NCI-H1417 (cell line): ENCODE data around the gene HSFX3.
"Not testable (repeated sequence)": the region's sequence is repeated elsewhere in the genome, so short reads cannot be mapped to it uniquely, and the experiment has no call there.

Source experiments
- DNase-seq, 3 experiments: peaks; one replicate each; lab custom pipeline; 2025; lab: John Stamatoyannopoulos, UW

HSFX3 gene, protein sequence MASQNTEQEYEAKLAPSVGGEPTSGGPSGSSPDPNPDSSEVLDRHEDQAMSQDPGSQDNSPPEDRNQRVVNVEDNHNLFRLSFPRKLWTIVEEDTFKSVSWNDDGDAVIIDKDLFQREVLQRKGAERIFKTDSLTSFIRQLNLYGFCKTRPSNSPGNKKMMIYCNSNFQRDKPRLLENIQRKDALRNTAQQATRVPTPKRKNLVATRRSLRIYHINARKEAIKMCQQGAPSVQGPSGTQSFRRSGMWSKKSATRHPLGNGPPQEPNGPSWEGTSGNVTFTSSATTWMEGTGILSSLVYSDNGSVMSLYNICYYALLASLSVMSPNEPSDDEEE

DNA sequence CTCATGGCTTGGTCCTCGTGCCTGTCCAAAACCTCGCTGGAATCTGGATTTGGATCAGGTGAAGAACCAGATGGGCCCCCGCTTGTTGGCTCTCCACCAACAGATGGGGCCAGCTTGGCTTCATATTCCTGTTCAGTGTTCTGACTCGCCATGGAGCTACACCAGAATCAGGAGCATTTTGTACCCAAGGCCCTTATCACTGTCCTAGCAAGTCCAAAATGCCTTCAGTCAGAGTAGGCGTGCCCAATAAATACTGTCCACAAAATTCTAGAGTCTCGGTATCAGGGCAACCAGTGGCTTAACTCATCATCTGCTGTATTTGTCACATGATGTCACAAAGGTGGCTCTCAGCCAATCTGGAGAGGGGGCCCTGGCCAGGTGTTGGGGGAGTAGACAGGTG is at the start of gene HSFX3:
Gene HSFX3, minus strand, starts transcription at position 224 of the 400 bp plus-strand sequence. Its CDS starts 72 bp downstream, at position 152.
- DNase-seq = not testable (repeated sequence)

GRCh38 chrX:149598603-149599002 is 48.9 kb upstream of the HSFX3 start:
- not testable (repeated sequence) for DNase-seq

DNA sequence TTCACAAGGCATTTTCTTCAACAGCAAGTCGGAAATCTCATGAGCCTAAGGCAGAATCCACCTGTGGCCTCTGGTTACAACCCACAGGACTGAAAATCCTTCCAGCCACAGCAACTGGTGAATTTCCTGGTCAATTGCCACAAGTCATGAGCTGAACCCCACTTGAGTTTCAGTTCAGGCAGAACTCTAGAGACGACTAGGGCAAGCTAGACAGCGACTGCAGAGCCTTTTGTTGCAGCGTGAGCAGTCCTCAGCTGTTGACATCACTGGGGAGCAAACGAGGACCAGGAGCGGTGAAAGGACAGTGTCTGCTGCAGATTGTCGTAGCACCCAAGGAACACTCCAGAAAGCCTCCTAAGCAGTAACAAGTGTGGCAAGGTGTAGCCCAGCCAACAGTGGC is 46.2 kb upstream of the HSFX3 start:
- not testable (repeated sequence) for DNase-seq

DNA sequence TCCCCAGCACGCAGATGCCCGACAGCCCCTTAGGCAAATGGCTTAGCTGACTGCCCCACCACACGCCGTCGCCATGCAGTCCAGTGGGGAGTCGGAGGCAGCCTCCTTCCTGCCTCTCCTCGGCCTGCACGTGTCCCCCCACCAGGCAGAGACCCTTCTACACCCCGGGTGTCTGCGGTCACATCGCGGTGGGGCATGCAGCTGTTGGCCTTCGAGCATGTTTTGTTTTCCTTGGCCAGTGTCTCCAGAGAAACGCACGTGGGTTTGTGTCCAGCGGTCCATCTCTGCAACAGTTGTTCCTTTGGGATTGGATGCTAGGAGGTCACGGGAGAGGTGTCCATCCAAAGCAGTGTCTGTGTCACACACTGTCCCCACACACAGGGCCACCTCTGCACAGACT is 45.5 kb upstream of the HSFX3 start, which contains the start of gene HSFX2:
Gene HSFX2, minus strand, starts transcription at position 101 of the 400 bp plus-strand sequence. CDS start 614 bp downstream, outside the sequence.
- DNase-seq = not testable (repeated sequence)

GRCh38 chrX:149590993-149591392 is 41.3 kb upstream of the HSFX3 start:
- DNase-seq = not testable (repeated sequence)

GRCh38 chrX:149587359-149587758 is 37.6 kb upstream of the HSFX3 start, which contains the start of gene MAGEA9B:
TSS of gene MAGEA9B (minus strand) at chrX:149587459. CDS start at chrX:149583179, 4,280 bp downstream.
- not testable (repeated sequence) for DNase-seq

DNA sequence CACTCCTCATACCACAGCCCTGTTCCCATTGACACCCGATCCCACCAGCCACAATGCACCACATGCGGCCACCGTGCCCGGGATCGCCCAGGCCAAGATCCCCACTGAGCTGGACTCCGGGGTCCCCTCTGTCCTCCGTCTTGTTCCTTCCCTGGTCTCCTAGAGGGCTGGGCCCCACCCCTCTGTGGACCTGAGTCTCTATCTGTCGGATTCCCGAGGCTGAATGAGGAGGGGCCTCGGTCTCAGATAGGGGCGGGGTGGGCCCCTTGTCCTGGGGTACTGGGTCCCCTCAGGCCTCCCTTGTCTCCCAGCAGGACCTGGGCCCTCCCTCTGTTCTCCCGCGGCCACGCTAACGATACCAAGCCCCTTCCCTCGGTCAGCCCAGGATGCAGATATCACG is 35.9 kb upstream of the HSFX3 start:
- DNase-seq = not testable (repeated sequence)

DNA sequence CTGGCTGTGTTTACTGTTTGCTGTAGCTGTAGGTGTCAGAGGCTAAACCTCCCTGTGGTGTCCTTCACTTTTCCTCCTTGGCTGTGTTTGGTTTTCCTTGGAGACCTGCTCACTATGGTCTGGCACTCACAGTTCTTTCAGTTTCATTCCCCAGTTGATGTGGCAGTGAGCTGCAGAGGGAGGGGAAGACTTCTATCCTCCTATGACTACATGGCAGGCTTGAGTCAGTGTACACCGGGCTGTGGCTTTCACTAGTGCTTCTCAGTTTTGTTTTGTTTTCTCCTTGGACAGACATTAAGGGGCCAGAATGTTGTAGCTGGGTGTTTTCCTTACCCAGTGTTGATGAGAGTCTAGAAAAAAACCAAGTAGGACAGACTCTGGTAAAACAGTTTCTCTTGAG is 23.7 kb upstream of the HSFX3 start:
- DNase-seq = not testable (repeated sequence)

DNA sequence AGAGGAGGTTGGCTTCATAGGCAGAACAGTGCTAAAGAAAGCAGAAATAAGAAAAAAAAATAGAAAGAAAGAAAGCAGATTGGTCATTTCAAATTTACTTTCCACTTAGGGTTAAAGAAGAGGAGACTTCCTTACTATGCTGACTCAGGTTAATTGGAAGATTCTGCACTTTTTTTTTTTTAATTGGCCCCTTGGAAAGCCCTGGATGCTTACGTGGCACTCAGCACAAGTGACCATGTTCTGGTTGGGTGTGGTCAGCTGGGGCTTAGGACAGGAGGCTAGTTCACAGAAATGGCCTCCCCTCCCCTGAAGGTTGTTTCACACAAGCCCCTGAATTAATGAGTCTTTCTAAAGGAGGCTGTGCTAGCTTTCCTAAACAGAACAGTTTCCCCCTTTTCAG is 23.0 kb upstream of the HSFX3 start:
- no peak for DNase-seq

GRCh38 chrX:149571770-149572169 is 22.0 kb upstream of the HSFX3 start:
- no peak for DNase-seq

- no peak for DNase-seq
Observed at GRCh38 chrX:149570668-149571067, 20.9 kb upstream of the HSFX3 start.

- DNase-seq = no peak
Observed at GRCh38 chrX:149569770-149570169, 20.0 kb upstream of the HSFX3 start.

- peak in 1 of 3 experiments; percentile 82 for DNase-seq
Observed at GRCh38 chrX:149568701-149569296, 19.1 kb upstream of the HSFX3 start.

- DNase-seq = no peak
Observed at GRCh38 chrX:149567621-149568417, 18.1 kb upstream of the HSFX3 start.

GRCh38 chrX:149563359-149563758 is 13.6 kb upstream of the HSFX3 start:
- DNase-seq = no peak

- not testable (repeated sequence) for DNase-seq
Observed at GRCh38 chrX:149555251-149555650, 5.5 kb upstream of the HSFX3 start.

DNA sequence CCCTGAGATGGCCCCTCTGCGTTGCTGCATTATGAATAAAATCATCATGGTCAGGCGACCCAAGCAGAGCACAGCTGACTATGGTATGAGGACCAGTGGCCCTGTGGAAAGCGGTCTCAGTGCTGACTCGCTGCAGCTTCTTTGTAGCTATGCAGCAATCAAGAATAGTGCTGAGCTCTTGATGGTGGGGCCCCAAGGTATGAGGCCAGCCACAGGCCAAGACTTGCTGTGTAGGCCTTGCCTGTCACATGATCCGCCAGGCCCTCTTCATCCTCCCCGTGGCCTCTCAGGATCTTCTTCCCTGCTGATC is 2.2 kb upstream of the HSFX3 start:
- not testable (repeated sequence) for DNase-seq

DNA sequence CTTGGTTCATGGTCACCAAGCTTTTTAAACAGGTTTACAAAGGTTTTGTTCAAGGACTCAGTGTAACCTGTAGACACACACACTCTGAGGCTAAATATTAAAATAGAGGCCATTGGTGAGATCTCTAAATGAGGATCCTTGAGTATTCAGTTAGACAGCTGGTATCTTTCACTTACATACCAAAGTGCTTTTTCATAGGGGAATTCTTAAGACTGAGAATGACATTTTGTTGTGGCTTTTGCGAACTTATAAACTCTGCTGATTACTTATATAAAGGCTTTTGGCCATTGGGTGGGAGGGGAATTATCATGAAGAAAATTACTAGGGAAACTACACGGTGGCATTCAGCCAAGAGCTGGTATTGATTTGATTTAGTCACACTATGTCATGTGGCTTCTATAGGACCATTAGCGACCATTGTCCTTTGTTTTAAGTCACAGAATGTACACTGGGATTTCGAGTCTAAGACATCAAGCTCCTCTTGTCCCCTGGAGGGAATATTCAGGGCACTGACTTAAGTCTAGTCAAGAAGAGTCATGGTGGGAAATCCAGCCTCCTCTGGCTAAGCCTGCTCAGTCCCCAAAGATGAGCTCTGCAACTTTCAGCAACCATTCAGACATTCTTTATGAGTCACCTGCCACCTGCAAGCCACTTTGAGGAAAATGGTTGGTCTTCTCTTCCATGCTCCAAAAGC is 1.7 kb upstream of the HSFX3 start:
- DNase-seq = not testable (repeated sequence)

DNA sequence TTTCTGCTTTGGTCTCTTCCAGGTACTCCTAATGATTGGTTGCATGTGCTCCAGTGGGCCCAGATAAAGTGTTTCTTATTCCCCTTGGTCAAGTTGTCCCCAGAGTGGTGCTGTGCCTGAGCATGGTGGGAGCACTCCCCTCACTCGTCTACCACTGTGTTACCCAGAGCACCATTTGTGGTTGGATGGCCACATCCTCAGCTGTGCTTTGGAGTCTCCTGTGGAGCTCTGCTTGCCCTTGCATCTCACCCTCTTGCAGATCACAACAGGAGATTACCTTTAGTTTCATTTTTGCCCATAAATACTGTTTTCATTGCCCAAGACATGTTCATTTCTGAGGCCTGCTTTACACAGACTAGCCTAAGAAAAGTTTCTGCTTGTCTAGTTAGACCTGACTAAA is 730 bp upstream of the HSFX3 start:
- not testable (repeated sequence) for DNase-seq

DNA sequence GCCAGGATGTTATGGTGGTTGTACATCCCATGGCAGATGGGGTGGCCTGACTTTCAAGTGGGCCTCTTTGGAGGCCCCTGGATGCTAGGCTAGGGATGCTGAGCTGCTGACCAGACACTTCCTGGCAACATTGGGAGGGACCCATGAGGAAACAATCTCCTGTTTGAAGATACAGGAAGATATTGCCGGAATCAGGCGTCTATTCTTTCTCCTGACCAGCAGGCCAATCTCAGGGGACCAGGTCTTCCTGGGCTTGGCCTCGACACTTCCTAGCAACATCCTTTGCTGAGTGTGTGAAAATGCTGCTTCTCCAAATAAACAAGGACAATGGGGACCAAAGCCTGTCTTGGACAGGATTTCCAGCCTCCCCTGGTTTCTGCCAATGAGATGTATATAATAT is 1.9 kb downstream of the HSFX3 start:
- not testable (repeated sequence) for DNase-seq

- not testable (repeated sequence) for DNase-seq
Observed at GRCh38 chrX:149546962-149547361, 2.8 kb downstream of the HSFX3 start.
